GM19351 (cell line): ENCODE measurements around the gene MLC1.

Source experiments
- ATAC-seq: cut with Tn5 transposase; IDR thresholded peaks from one replicate; pipeline ENCODE4 v1.9.1; 2021; ENCODE audit warnings: mild to moderate bottlenecking, moderate library complexity; ENCODE audit not compliant: unreplicated experiment

Gene MLC1

DNA sequence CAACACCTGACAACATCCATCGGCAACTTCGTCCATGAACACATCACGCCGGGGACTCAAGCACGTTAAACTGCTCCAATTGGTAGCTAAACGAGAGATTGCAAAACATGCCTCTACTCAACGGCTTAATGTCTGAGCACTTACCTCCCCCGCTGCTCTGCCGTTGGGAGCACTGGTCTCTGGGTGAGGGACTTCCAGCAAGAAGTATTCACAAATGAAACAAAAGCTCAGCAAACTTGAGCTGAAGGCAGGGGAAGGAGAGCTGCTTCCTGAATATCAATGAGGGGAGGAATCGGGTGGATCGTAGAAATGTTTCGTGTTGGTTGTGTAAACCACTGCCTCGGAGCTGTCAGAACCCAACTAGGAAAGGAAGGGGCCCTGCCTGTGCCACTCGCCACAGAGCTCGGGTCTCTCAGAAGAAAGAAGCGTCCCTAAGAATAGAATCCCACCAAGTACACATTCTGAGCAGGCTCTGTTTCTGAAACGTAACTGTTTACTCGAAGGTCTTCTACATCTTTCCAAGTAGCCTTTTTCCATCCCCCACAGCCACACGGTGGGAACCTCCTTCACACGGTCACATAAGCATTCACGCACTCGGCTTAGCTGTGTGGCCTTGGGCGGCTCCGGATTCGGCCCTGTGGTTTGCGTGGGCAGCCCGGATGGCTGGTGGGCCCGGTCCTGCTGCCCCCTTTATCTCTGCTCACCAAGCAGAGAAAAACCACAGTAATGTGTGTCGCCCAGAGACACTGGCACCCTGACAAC is at the start of gene MLC1:
Gene MLC1, minus strand, starts transcription at position 216 of the 762 bp plus-strand sequence. CDS start 524 bp downstream, outside the sequence.
- no peak for ATAC-seq

DNA sequence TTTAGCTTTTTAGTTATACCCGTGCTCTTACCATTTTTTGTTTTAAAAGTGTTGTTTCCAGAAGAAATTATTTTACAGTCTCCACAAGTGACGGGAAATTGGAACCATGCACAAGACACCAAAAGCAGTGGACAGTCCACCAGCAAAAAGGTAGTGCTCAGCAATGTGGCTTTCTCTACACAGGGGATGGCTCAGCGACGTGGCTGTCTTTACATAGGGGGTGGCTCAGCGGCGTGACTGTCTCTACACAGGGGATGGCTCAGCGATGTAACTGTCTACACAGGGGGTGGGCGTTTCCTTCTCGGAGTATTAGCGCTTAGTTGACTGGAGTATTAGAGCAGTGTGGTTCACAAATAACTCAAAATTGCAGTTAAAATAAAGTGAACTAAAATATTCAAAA is 49.3 kb upstream of the MLC1 start:
- no peak for ATAC-seq

DNA sequence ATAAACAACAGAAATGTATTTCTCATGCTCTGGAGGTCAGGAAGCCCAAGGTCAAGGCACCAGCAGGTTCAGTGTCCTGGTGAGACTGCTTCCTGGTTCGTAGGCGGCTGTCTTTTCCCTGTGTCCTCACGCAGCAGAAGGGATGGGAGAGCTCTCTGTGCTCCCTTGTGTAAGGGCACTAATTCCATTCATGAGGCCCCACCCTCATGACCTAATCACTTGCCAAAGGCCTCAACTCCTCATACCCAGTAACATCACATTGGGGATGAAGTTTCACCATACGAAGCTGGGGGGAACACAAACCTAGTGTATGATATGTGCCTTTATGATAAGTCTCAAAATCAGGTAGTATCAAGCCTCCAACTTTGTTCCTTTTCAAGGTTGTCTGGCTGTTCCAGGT is 46.7 kb upstream of the MLC1 start:
- no peak for ATAC-seq

DNA sequence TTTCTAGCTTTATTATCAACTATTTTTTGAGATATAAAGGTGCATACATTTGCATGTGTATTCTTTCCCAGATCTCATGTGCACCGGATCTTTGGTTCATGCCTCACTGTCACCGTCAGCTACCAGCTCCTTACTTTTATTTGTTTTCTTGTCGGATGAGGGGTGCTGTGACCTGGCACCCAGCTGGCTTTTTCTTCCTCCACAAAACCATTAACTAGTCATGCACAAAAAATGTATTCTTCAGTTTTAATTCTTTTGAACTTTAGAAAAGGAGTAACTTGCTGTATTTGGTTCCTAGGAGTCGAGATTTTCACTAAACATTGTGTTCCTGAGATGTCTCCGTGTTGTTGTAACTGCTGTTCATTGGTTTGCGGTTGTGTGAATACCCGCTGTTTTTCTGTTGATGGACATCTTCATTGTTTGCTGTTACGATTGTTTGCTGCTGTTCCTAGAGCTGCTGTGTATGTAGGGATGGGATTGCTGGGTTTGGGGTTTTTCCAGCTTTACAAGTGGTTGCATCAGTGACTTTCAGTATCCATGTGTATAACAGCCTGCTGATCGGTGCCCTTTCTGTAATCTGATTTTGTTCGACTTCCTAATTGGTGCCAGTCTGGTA is 44.0 kb upstream of the MLC1 start:
- no peak for ATAC-seq

DNA sequence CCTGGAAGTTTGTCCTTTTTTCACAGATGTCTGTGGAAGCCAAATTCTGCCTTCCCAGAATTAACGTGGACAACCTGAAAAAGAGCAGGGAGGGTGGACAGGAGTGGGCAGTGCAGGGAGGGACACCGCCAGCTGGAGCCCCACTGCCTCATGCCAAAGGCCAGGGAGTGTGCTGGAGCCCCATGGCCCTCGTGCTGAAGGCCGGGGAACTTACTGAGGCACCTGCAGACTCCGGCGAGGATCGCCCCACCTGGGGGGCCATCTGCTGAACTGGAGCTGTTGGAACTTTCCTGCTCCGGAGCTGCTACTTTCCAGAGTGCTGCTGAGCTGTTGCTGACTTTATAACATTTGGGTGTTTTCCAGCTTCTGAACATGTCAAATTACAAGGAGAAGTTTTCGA is 39.8 kb upstream of the MLC1 start:
- no peak for ATAC-seq

DNA sequence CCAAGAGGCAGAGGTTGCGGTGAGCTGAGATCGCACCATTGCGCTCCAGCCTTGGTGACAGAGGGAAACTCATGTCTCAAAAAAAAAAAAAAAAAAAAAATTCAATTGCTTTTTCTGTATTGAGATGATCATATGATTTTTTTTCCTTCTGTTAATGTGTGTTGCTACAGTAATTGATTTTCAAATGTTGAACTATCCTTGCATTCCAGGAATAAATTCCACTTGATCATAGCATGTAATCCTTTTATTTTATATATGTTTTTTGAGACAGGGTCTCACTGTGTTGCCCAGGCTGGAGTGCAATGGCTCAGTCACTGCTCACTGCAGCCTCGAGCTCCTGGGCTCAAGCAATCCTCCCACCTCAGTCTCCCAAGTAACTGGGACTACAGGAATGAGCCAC is 37.9 kb upstream of the MLC1 start:
- no peak for ATAC-seq

DNA sequence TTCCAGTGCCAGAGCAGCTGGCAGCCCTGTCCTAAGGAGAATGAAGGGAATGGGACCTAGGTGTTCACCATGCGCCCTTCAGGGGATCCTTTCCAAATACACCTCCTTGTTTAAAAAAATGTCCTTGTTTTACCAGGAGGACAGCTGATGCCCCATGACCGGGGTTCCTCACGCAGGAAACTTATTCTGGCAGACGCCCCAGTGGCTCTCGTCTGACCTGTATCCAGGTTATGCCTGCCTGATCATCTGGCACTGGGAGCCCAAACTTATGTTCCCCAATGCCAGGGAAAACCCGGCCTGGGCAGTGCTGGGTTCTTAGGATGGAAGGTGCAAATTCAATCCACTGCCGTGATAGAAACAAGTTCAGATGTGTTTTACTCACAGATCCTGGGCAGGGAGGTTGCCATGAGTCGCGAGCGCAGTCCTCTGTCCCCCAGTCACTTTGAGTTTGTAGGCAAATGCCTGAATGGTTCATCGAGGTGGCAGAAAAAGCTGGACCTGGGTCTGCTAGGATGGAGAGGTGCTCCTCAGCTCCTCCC is 36.0 kb upstream of the MLC1 start:
- no peak for ATAC-seq

DNA sequence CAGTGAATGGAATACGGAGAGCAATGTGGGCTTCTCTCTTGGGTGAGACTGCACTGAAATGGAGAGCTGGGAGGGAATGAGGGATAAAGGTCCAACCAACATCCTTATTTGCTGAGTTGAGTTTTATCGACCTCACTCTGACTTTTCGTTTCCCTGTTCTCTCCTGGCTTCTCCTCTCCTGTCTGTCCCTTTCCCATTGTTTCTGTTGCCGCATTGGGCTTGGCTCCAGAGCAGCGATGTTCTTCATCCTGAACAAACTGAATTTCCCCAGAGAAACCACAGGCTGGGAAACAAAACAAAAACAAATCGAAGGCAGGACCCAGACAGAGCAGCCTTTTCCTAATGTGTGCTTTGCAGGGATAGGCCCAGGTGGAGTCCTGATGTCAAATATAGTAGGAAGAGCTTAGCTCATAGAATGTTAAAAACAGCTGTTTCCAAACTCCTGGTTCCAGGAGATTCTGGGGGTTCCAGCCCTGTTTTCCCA is 34.6 kb upstream of the MLC1 start:
- ATAC-seq: no peak

DNA sequence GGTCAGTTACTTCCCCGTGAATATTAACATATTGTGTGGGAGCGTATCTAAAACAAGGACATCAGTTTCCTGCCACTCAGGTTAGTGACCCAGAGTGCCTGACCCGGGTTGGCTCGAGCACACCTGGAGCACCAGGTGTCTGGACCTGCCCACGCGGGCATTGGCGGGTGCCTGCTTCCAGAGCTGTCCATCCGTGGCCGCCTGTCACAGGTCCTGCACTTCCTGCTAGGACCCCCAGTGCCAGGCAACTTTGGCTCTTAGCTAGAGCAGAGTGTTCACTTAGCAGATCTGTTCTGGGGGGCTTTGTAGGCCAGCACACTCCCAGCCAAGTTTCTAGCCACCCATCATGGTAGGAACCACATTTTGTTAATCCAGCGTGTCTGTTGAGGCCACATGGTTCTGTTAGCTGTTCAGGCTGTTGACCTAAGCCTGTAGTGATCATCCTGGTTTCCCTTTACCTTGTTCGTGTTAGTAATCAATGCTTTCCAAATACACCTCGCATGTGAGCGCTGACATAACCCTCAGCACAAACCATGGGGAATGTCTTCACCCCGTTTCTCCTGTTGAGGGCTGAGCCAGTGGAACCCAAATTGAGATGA is 34.0 kb upstream of the MLC1 start:
- ATAC-seq: no peak

DNA sequence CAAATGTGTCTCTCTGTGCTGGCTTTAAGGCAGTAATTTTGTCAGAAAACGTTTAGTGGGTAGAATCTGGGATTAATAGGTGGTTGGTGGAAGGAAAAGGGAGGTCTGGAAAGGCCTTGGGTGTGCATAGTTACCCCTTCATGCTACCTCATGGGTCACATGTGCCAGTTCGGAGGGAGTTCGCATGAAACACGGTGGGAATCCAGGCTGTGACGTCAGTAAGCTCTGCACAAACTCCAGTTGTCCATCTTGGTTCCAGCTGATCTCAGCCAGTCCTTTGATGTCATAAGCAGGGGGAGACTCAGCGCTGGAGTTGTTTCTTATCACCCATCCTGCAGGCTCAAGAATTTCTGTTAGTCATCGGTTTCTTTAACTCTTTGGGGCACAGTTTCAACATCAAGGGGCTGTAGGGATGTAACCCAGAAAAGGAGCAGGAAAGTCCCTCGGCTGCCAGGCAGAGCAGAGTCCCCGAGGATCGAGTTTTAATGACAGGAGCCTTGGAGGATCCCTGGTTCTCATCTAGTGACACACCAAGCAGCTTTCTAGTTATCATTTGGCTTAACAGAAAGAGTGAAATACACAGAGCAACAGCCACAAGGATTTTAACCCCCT is 33.4 kb upstream of the MLC1 start:
- ATAC-seq: no peak

DNA sequence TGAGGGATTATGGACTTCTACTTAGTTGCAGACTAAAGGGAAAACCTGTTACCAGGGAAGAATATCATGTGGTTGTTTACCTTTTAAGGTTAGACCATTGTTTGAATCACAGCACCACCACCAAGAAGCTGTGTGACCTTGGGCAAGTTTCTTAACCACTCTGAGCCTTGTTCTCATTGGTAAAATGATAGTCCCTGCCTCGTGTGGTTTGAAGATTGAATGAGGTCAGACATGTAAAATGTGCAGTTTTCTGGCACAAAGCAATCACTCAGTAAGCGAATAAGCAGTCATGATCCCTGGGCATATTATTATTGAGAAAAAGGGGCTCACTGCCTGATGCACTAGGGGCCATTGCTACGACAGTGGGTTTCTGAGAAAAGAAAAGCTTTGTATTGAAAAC is 32.9 kb upstream of the MLC1 start:
- ATAC-seq: no peak

DNA sequence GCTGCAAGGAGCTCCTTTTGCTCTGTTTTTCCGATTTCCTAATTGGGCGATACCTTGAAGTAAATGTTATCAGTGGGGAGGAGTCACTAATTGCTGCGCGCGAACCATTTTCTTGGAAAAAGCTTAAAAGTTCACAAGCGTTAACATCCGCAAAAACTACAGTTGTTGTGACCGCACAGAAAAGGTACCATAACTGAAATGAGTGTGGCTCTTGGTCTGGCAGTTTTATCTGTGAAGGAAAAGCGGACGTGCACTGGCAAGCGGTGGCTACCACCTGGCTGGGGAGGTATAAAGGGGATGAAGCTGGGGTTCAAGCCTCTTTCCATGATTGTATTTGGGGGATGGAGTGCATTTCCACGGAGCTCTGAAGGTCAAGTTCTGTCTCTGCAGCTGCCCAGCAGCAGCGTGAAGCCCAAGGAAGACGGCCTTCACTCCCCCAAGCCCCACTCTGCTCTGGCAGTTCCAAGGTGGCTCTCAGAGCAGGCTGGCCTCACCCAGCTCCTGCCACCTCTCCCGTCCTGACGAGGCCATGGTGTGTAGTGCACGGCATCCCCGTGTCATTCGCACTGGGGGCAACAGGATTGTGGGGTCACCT is 32.0 kb upstream of the MLC1 start:
- no peak for ATAC-seq

DNA sequence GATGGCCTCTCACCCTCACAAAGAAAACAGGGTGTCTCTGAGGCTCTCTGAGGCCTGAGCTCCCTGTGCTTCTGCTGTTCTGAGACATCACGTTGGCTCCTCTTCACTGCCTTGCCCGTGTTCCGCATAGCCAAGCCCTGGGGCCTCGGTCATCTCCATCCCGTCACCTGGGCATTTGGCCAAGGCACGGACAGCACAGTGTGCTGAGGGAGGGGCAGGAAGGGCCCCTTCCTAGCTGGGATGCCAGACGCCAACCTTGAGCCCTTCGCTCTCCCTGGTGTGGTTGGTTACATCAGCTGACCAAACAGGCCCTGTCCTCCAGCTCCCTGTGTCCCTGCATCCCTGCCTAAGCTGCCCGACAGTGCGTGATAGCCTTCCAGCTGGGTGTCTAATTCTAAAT is 30.5 kb upstream of the MLC1 start:
- ATAC-seq: no peak

DNA sequence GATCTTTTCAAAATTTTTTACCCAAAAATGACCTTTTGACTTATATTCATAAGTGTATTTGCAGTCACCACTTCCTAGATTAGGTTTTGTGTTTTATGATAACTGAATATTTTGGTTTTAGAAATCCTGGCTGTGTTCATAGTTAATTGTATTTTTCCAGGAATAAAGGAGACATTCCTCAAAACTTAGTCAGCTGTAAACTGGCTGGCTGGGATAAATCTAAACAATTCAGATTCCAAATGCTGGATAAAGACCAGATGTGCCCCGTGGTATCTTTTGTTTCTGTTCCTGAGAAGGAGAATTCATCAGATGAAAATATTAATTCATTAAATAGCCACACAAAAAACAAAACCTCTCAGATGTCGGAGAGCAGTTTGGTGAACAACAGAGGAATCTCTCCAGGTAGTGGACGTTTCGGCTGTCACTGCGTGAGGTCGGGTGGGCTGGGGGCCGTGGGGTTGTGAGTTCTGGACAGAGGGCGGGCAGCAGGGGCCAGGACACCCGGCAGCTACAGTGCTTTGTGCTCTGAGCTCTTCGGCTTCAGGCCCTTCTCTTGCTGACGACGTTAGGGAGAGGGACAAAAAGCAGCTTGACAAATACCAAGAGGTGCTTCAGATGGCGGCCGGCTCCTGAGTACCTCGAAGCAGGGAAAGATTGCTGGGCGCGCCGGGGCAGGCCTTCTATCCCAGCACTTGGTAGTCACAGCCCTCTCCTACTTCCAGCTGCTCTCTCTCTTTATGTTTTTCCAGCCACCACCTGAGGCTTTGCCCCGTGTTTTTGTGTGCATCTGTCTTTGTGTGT is 29.2 kb upstream of the MLC1 start:
- ATAC-seq: no peak

DNA sequence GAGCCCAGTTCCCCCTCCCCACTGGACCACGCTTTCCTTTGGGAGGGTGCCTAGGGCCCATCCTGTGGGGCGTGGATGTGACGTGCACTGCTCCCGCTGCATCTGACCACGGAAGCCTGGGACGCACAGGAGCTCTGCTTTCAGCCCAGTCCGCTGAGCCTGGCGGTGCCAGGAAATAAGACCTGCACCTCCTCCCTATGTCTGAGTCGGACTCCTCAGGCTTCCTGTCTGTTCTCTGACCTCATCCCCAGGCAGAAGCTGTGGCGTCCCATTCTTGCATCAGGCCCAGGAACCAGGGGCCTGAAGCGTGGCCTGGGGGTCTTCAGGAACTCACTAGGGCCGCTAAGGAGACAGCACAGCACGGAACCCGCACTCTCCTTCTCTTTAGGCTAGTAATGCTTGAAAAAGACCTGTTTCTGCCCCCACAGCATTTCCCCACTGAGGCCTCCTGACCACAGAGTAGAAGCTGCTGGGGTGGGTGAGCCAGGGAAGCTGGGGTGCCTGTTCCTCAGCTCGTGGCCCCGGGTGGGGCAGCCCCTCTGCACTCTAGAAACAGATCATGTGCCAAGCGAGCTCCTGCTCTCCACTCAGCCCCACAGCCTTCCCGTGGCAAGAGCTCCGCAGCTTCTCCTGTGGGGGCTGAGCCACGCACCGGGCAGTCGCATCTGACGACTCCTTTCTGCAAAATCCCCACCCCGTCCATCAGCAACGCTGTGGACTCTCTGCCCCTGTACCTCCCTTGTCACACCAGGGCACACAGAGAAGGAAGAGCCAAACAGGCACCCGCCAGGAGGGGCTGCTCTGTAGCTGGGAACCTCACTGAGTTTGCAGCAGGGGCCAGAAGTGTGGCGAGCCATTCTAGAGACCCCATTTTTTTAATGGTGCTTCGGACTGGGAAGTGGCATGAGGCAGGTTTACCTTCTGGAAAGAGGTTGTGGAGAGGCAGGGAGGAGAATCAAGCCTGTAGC is 27.2 kb upstream of the MLC1 start:
- no peak for ATAC-seq

DNA sequence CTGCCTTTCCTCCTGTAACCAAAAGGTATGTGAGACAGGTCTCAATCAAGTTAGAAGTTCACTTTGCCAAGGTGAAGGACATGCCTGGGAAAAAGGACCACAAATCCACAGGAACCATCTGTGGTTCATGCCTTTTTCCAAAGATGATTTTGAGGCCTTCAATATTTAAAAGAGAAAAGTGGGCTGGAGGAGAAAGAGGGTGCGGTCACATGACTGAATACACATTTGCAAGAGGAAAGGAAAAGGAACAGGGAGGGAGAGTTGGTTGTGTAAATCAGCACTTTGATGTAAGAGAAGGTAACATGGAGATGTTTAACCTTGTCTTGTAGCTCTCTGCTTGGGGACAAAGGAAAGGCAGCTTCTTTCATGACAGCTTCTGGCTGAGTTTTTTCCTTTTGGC is 25.8 kb upstream of the MLC1 start:
- ATAC-seq: no peak

DNA sequence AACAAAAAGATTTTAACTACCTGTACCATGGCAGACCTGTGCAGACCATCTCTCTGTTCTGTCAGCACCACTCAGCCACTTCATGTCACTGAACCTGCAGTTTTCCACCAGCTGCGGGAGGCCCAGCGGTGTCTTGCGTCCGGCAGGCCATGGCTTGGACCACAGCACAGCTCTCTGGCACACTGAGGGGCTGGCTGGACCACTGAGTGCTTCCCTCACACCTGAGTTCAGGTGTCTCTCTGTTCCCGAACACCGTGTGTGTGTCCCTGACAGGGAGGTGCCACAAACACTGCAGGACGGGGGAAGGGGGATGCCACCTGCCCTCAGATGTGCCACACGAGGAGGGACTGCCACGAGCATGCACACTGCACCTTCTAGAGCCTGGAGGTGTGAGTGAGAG is 22.3 kb upstream of the MLC1 start:
- no peak for ATAC-seq

DNA sequence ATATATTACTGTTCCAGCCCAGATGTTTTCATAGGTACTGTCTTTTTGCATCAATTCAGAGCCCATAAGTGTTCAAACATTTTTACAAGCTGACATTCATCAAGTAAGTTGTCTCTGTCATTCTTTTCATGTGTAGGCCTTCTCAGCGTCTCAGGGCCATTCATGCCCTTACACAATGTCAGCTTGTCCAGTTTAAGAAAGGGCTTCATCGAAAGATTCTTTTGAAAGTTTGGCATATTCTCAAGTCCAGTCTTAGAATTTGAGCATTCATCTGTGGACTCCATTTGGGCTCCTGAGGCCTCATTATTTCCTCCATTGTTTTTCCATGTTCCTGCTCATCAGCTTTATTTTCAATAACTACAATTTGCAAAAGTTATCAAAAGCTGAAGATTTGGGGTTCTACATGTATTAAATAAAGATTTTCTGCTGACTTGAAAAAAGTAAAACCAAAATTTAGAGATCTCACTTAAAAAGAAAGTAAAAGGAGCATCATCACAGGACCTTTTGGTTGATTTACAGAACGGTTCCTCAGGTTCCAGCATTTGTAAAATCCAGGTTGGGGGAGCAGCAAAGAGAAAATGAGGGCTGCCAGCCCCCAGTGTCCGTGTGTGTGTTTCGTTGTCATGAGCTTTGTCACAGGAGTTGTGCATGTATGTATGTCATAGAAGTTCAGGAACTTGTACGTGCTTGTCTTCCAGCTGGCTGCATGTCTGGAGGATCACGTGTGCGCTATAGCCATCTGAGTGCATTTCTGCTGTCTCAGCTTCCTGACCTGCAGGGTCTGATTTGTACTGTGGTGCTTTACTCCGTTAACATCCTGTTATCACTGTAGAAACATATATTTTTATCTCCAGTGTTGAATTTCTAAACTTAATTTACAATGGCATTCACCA is 20.2 kb upstream of the MLC1 start:
- ATAC-seq: no peak
